Measurements from ENCODE around the gene SGO1. TPM values are rescaled to one million over a fixed set of nuclear protein-coding genes. Genes with fewer than 3 reads are reported as not detected.

SGO1 gene
- polyA plus RNA-seq, 3 donors = 9.4 to 9.8 (median 9.6) TPM

DNA sequence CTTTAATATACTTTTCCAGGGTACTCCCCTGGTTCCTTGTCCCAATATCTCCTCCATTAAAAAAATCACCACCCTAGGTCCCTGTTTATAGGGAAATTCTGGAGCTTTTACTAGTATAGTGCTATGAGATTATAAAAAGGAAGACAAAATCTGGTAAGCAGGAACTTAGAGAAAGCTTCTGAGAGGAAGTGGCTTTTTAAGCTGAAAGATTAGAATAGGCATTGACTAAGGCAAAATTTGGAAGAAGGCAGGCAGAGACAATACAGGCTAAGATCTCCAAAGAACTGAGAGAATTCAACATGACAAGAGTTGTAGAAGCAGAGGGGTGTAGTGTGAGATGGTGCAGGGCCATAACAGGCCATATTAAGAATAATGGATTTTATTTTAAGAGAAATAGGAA, 25.8 kb downstream of the SGO1 start:
- DNase-seq (ENCODE audit: low read depth in 3 of 3, low spot score in 2 of 3) = no peak

DNA sequence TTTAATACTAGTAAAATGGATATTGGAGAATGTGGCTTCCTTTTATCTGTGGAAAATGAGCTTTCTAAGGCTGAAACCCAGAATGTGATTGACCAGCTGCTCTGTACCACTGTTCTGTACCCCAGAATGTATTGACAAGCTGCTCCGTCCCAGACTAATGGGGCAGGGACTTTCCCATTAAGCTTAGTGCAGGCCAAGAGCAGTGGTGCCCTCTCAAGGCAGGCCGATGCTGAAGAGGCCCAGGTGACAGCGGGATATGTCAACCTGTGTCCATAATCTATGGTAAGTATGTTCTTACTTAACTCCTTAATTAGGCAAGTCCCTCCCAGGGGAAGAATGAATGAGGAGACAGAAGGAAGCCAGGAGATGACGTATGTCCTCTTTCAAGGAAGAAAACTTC, 31.1 kb downstream of the SGO1 start:
- no peak for DNase-seq (ENCODE audit: low read depth in 3 of 3, low spot score in 2 of 3)

DNA sequence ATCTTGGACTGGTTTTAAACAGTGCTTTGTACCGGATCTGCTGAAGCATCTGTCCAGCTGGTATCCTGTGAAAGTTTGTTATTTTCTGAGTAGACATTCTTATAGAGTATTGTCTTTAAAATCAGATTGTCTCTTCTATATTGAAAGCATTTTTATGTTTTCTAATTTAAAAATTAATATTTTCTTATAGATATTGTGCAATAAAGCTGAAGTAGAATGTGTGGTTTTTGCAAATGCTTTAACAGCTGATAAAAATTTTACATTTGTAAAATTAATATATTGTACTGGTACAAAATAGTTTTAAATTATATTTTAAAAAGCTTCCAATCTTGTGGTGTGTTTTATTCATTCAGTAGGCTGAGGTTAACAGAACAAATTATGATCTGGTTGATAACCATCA, 31.9 kb downstream of the SGO1 start:
- DNase-seq (ENCODE audit: low read depth in 3 of 3, low spot score in 2 of 3) = no peak

DNA sequence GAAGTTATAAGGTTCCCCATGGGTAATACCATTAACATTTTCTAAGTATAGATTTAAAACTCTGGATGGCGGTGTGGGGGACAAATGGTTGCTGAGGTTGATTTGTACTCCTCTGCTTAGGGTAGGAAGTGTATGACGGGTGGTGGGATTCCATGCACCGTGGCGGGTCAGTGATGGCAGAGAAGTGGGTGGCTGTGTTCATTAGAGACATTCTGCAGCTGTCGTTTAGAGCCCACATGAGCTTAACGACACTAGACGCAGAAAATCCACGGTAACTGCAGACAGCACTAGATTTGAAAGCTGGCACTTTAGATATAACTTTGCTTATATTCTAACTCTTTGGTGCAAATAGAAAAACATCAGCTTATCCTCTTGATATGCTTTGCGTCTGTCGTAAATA, 37.5 kb downstream of the SGO1 start:
- DNase-seq (ENCODE audit: low read depth in 3 of 3, low spot score in 2 of 3) = no peak

DNA sequence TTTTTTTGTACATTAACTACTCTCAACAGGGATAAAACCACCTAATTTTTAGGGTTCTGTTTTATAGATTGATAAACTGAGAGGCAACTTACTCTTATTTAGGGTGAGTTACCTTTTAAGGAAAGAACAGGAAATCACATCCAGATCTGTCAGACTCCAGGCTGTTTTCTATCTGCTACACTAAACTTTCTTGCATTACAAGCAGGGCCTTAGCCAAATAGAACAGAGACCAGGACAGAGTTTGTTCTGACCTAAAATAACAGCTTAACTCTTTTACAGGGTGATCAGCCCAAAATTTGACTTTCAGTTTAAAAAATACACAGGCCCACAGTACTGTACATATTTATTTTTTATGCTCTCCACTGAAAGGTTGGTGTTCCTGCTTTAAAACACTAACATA, 38.6 kb downstream of the SGO1 start:
- no peak for DNase-seq (ENCODE audit: low read depth in 3 of 3, low spot score in 2 of 3)

DNA sequence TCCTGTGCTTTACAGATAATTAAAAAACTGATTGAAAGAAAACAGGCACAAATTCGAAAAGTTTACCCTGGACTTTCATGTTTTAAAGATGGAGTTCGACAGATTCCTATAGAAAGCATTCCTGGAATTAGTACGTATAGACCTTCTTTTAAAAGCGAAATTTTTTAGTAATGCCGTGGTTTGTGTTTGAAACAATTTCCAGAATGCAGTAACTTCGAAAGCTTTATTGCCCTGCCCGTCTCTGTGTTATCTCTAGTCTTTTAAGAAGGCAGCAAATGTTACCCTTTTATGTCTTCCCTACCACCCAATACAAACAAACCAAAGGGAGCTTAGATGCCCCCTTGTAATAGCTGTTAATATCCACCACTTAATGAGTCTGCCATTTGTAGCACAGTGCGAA, 39.7 kb downstream of the SGO1 start:
- DNase-seq (ENCODE audit: low read depth in 3 of 3, low spot score in 2 of 3) = no peak

- no peak for DNase-seq (ENCODE audit: low read depth in 3 of 3, low spot score in 2 of 3)
Observed at GRCh38 chr3:20145874-20146273, 40.1 kb downstream of the SGO1 start.

DNA sequence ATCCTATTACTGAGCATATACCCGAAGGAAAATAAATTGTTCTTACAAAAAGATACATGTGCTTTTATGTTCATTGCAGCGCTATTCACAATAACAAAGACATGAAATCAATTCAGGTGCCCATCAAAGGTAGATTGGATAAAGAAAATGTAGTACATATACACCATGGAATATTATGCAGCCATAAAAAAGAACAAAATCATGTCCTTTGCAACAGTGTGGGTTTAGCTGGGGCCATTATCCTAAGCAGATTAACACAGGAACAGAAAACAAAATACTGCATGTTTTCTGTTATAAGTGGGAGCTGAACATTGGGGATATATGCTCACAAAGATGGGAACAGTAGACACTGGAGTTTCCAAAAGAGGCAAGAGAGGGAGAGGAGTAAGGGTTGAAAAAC, 42.5 kb downstream of the SGO1 start:
- DNase-seq (ENCODE audit: low read depth in 3 of 3, low spot score in 2 of 3) = no peak

DNA sequence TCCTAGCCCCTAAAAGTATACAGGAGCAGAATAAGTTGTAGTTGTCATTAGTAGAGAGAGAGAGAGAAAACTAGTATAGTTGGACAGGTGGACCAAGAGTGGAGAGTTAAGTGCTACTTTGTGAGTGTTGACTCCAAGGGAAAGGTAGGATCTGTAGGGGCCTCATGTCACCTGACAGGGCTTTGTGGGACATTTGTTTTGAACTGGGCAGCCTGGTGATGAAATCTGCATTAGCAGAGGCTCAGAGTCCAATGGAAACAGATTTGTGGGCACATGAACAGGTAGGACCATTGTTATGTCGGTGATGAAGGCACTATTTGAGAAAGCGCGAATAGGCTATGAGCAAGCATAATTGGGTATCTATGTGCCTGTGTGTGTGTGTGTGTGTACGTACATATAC, 43.5 kb downstream of the SGO1 start:
- DNase-seq (ENCODE audit: low read depth in 3 of 3, low spot score in 2 of 3) = no peak

DNA sequence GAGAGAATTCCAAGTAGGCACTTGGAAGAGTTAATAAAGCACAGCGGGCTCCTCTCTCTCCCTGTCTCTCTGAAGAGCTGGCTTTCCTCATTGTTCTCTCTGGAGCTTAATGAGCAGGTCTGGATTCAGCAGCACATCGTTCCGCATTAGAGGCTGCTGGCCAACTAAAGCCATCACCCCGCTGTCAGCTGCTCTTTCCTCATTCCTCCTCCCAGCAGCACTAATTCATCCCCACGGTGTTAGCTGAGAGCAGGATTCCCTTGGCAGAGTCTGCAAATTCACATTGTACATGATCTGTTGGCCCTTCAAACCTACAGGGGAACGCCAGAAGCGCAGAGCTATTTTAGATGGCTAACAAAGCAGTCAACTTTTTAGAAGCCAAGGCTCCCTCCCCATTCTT, 44.2 kb downstream of the SGO1 start:
- DNase-seq (ENCODE audit: low read depth in 3 of 3, low spot score in 2 of 3) = no peak

DNA sequence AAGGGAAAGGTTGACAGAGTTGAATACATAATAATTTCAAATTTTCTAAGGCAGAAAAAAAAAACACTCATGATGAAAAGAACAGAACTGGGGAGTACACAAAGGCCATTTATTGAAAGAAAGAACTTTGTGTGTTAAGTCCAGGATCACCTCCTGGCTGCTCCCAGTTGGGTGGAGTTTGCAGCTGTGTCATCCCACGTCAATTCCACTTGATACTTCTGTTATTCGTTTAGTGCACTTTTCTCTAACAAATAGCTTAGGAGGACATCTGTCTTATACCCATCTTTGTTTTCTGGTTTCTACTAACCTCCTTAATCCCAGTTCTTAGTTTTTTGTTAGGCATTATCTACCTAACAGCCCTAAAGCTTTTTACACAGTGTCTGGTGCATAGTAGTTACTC, 44.7 kb downstream of the SGO1 start:
- DNase-seq (ENCODE audit: low read depth in 3 of 3, low spot score in 2 of 3) = no peak

GRCh38 chr3:20140881-20141280, 45.1 kb downstream of the SGO1 start:
- DNase-seq (ENCODE audit: low read depth in 3 of 3, low spot score in 2 of 3) = no peak

GRCh38 chr3:20137647-20138046, 48.4 kb downstream of the SGO1 start:
- no peak for DNase-seq (ENCODE audit: low read depth in 3 of 3, low spot score in 2 of 3)

- no peak for DNase-seq (ENCODE audit: low read depth in 3 of 3, low spot score in 2 of 3)
Observed at GRCh38 chr3:20136231-20136630, 49.8 kb downstream of the SGO1 start.

GRCh38 chr3:20130106-20130505, 55.9 kb downstream of the SGO1 start:
- peak in 2 of 3 donors; percentile 36 to 43 for DNase-seq (ENCODE audit: low read depth in 3 of 3, low spot score in 2 of 3)

GRCh38 chr3:20128358-20128757, 57.6 kb downstream of the SGO1 start:
- no peak for DNase-seq (ENCODE audit: low read depth in 3 of 3, low spot score in 2 of 3)

- DNase-seq (ENCODE audit: low read depth in 3 of 3, low spot score in 2 of 3) = no peak
Observed at GRCh38 chr3:20125897-20126296, 60.1 kb downstream of the SGO1 start.

DNA sequence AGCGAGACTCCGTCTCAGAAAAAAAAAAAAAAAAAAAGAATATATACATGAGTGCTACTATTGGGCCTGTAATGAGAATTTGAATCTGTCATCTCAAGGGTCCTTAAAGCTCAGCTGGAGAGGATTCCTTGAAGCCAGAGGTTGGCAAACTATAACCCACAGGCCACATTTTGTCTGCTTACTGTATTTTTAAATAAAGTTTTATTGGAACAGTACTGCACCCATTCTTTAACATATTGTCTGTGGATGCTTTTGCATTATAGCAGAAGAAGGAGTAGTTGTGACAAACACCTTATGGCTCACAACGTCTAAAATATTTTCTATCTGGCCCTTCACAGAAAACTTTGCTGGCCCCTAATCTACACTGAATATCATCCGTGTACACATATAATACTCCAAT, 60.7 kb downstream of the SGO1 start:
- no peak for DNase-seq (ENCODE audit: low read depth in 3 of 3, low spot score in 2 of 3)

- DNase-seq (ENCODE audit: low read depth in 3 of 3, low spot score in 2 of 3) = no peak
Observed at GRCh38 chr3:20123131-20123652, 62.8 kb downstream of the SGO1 start.

GRCh38 chr3:20121088-20121487, 64.9 kb downstream of the SGO1 start:
- no peak for DNase-seq (ENCODE audit: low read depth in 3 of 3, low spot score in 2 of 3)
